ENCODE data around the gene MBNL2. TPM values are rescaled to one million over a fixed set of nuclear protein-coding genes. Genes with fewer than 3 reads are reported as not detected.

The MBNL2 gene
- total and polyA plus RNA-seq, 10 of the 15 experiments (the other 5 are each of a cell fraction or from before 2014, with no cell fraction given) = 1.6 to 9.7 (median 6.7) TPM

DNA sequence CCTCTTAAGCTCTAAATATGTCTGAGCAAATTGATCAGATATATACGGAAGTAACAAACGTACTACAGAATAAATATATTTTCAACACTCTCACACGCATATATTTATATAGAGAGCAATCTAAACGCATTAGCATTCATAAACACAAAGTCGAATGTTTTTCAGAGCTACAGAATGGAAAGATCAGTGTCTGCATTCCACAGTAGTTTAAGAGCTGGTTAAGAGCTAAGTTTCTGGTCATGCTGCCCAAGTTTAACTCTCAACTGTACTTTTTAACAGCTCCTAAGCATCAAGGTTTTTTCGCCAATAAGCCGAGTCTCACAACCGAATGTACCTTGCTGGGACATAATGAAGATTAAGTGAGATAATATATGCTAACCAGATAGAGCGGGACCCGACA, 175.1 kb downstream of the MBNL2 start:
- WGBS (ENCODE audit: insufficient coverage, insufficient replicate concordance, low lambda C conversion rate, missing lambda C conversion rate) = 95% methylated on average over 10 of the region's 10 CpGs
- BruUV-seq (replicated peaks) = no TSS peak
- FAIRE-seq (no peak), ATAC-seq (no peak), DNase-seq (ENCODE audit: low read depth, low spot score) (no peak)
- Histone ChIP-seq H3K27ac (ENCODE audit: control insufficient read depth, insufficient read depth) (no peak overlapping the region), H3K4me3 (no peak overlapping the region), H3K36me3 (ENCODE audit: control insufficient read depth in 2 of 2, insufficient read depth in 2 of 2, low read length in 1 of 2) (no peaks in the 10 kb centered on the region), H3K4me2 (ENCODE audit: control insufficient read depth, insufficient read depth) (no peak overlapping the region), H3K4me1 (ENCODE audit: control insufficient read depth, insufficient read depth, low read length) (no peaks in the 10 kb centered on the region), H4K20me1 (ENCODE audit: control insufficient read depth, insufficient read depth) (no peaks in the 10 kb centered on the region), H3K9ac (ENCODE audit: control insufficient read depth, insufficient read depth, low read length) (no peak overlapping the region), H2AFZ (ENCODE audit: control insufficient read depth, low read depth, low read length) (no peak overlapping the region), H3K9me3 (replicated peaks; ENCODE audit: control insufficient read depth, insufficient read depth, low read length) (no peaks in the 10 kb centered on the region; the same call in 2 of the 3 replicates), H3K79me2 (ENCODE audit: control insufficient read depth, insufficient read depth, low read length) (no peaks in the 10 kb centered on the region), H3K27me3 (replicated peaks in 1 of 2; ENCODE audit: control insufficient read depth in 2 of 2, insufficient read depth in 2 of 2, low read length in 1 of 2) (no peaks in the 10 kb centered on the region)
- POLR2A ChIA-PET = no interaction called here
- in situ Hi-C loops (cut with MboI) (no loop called here), intact Hi-C loops (cut with micrococcal nuclease; ENCODE audit: unreplicated experiment) (no loop called here)
- TF ChIP-seq TCF3 (IDR thresholded peaks at IDR 0.05; ENCODE audit: borderline replicate concordance, insufficient read depth, low read depth, low read length) (no peak), SMC3 (IDR thresholded peaks at IDR 0.05; ENCODE audit: borderline replicate concordance, low read length) (no peak), PAX5 (IDR thresholded peaks at IDR 0.05; ENCODE audit: borderline replicate concordance, low read depth, low read length) (no peak), EP300 (IDR thresholded peaks at IDR 0.05; ENCODE audit: borderline replicate concordance in 1 of 2, control insufficient read depth in 1 of 2, low read depth in 2 of 2, low read length in 2 of 2) (no peak)
- CTCF ChIA-PET = interaction anchor here (1.2 kb wide), 1 partner anchor 177 kb away, joined by 5 read pairs; no protein-coding TSS in a partner anchor
- RAD21 ChIA-PET (ENCODE audit: unreplicated experiment) = no interaction called here
- SMC1A ChIA-PET (ENCODE audit: uncharacterized antibody, unreplicated experiment) = interaction anchor here (0.6 to 1.7 kb wide), 7 partner anchors 9 to 91 kb away, joined by 3 to 7 read pairs (median 3); no protein-coding TSS in a partner anchor

DNA sequence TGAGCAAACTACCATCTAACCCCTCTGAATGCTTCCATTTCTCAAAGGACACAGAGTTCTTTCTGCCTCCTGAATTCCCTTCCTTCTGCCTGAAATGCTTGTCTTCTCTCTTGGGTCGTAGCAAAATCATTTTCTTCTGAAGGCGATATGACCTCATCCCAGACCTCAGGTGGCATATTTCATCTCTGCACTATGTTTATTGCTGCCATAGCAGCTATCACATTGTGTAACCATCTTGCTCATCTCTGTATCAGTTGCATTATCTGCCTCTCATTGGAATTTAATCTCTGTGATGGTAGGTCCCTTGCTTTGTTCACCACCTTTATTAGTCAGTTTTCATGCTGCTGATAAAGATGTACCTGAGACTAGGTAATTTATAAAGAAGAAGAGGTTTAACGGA, 179.3 kb downstream of the MBNL2 start:
- 51% methylated on average over 3 of the region's 3 CpGs for WGBS (ENCODE audit: insufficient coverage, insufficient replicate concordance, low lambda C conversion rate, missing lambda C conversion rate)
- Histone ChIP-seq H4K20me1 (ENCODE audit: control insufficient read depth, insufficient read depth) (no peaks in the 10 kb centered on the region), H3K4me2 (ENCODE audit: control insufficient read depth, insufficient read depth) (no peak overlapping the region), H3K9ac (ENCODE audit: control insufficient read depth, insufficient read depth, low read length) (no peak overlapping the region), H3K4me3 (no peak overlapping the region), H3K9me3 (replicated peaks; ENCODE audit: control insufficient read depth, insufficient read depth, low read length) (no peaks in the 10 kb centered on the region; the same call in 2 of the 3 replicates), H3K27ac (ENCODE audit: control insufficient read depth, insufficient read depth) (no peak overlapping the region), H3K79me2 (ENCODE audit: control insufficient read depth, insufficient read depth, low read length) (no peaks in the 10 kb centered on the region), H2AFZ (ENCODE audit: control insufficient read depth, low read depth, low read length) (no peak overlapping the region), H3K4me1 (ENCODE audit: control insufficient read depth, insufficient read depth, low read length) (no peaks in the 10 kb centered on the region), H3K27me3 (replicated peaks in 1 of 2; ENCODE audit: control insufficient read depth in 2 of 2, insufficient read depth in 2 of 2, low read length in 1 of 2) (no peaks in the 10 kb centered on the region), H3K36me3 (ENCODE audit: control insufficient read depth in 2 of 2, insufficient read depth in 2 of 2, low read length in 1 of 2) (no peaks in the 10 kb centered on the region)
- ChIA-PET RAD21 (ENCODE audit: unreplicated experiment) (no interaction called here), CTCF (no interaction called here), SMC1A (ENCODE audit: uncharacterized antibody, unreplicated experiment) (no interaction called here), POLR2A (no interaction called here)
- no peak for ATAC-seq
- intact Hi-C loops (cut with micrococcal nuclease; ENCODE audit: unreplicated experiment) = no loop called here
- in situ Hi-C loops (cut with MboI) = no loop called here
- no peak for DNase-seq (ENCODE audit: low read depth, low spot score)
- TF ChIP-seq, protein P1, sequence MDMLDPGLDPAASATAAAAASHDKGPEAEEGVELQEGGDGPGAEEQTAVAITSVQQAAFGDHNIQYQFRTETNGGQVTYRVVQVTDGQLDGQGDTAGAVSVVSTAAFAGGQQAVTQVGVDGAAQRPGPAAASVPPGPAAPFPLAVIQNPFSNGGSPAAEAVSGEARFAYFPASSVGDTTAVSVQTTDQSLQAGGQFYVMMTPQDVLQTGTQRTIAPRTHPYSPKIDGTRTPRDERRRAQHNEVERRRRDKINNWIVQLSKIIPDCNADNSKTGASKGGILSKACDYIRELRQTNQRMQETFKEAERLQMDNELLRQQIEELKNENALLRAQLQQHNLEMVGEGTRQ (IDR thresholded peaks at IDR 0.05; ENCODE audit: borderline replicate concordance, low read depth, low read length) = no peak
- TF ChIP-seq EZH2 (IDR thresholded peaks at IDR 0.05; ENCODE audit: borderline replicate concordance, control insufficient read depth, low read depth, low read length) = no peak
- BruUV-seq (replicated peaks) = no TSS peak
- FAIRE-seq = no peak

Data from GM12878 (cell line).